Kidney (tissue), 14 donors: Measurements from ENCODE around the gene PLA2R1. TPM values are rescaled to one million over a fixed set of nuclear protein-coding genes. Genes with fewer than 3 reads are reported as not detected.

Source experiments
- DNase-seq, 5 donors: peaks; one replicate each; pipeline ENCODE4 v3.0.0-alpha.2; 2013 to 2020
- FAIRE-seq: peaks from 2 replicates; lab custom pipeline; 2012; peaks lifted over from hg19 to GRCh38; lab: Jason Lieb, UNC
- H3K27ac ChIP-seq, 2 donors: one replicate each; pipeline ENCODE4 v1.7.0; 2013; ENCODE audit warnings: low read depth in 2 of 2, low read length in 2 of 2, inconsistent platforms in 1 of 2
- H3K27me3 ChIP-seq: one replicate; pipeline ENCODE4 v1.7.1; 2013; ENCODE audit warnings: low read length, inconsistent platforms; ENCODE audit not compliant: control insufficient read depth, insufficient read depth
- H3K36me3 ChIP-seq, 3 donors: one replicate each; pipeline versions ENCODE4 v1.7.0 to v1.7.1; 2013; ENCODE audit warnings: low read length in 3 of 3, control low read depth in 1 of 3, inconsistent platforms in 1 of 3; ENCODE audit not compliant: insufficient read depth in 3 of 3, control insufficient read depth in 2 of 3
- H3K4me1 ChIP-seq, 3 donors: one replicate each; pipeline versions ENCODE4 v1.7.0 to v1.7.1; 2013; ENCODE audit warnings: low read length in 3 of 3, inconsistent platforms in 1 of 3, low read depth in 1 of 3; ENCODE audit not compliant: control insufficient read depth in 2 of 3, insufficient read depth in 2 of 3
- H3K4me3 ChIP-seq, 3 donors: one replicate each; pipeline versions ENCODE4 v1.7.0 to v1.8.1; 2013; ENCODE audit warnings: low read length in 3 of 3, control low read depth in 1 of 3, inconsistent platforms in 1 of 3
- H3K9ac ChIP-seq, 3 donors: one replicate each; pipeline versions ENCODE4 v1.7.0 to v1.7.1; 2013; ENCODE audit warnings: low read length in 3 of 3, control low read depth in 1 of 3, inconsistent platforms in 1 of 3
- H3K9me3 ChIP-seq, 3 donors: one replicate each; pipeline versions ENCODE4 v1.7.0 to v1.7.1; 2013; ENCODE audit warnings: low read length in 3 of 3, control low read depth in 1 of 3, inconsistent platforms in 1 of 3; ENCODE audit not compliant: control insufficient read depth in 2 of 3, insufficient read depth in 1 of 3
- intact Hi-C: fragments of 100-400 bp; cut with DNase I; formaldehyde crosslinking; loops from one replicate; pipeline ENCODE4 v1.11.1; 2022
- polyA plus RNA-seq: library from polyadenylated mRNA; stranded (reverse); fragments of 350-450 nt; fragmentation: Illumina TruSeq; extraction: RNeasy Lipid Tissue Mini Kit (QIAGEN cat#74804); gene quantifications from one replicate; pipeline ENCODE4 v1.2.3, GENCODE V29; 2014; ENCODE audit warnings: low read depth, low replicate concordance; ENCODE audit not compliant: insufficient read depth
- total RNA-seq: library from RNA; stranded (reverse); fragmentation: NEBNext Ultra II Directional; extraction: Animal tissue kit (Norgen Biotek cat#: 25700); gene quantifications from one replicate; pipeline ENCODE4 v1.2.1, GENCODE V29; 2021
- TF ChIP-seq, protein P1 (sequence below): IDR thresholded peaks from 3 replicates; pipeline ENCODE4 v1.5.1; 2012; ENCODE audit warnings: mild to moderate bottlenecking, moderate library complexity, borderline replicate concordance; ENCODE audit not compliant: insufficient read depth; ENCODE audit errors: extremely low read depth
- donor health status: control.
- donor health status: control.
- donor health status: control.
- donor health status: control.
- donor health status: control.
- donor health status: DM: yes; HTN: yes; CAD: no.
- donor health status: Normal renal cell carcinoma (clear cell type).

PLA2R1 gene
- total and polyA plus RNA-seq, 2 donors from 2014 or later: 6.6 to 71.9 TPM

GRCh38 chr2:160109243-160109642, 46.8 kb upstream of the PLA2R1 start:
- Histone ChIP-seq H3K4me1 (no peaks in the 10 kb centered on the region), H3K4me3 (no peak overlapping the region), H3K9me3 (no peaks in the 10 kb centered on the region), H3K36me3 (no peaks in the 10 kb centered on the region), H3K27ac (no peak overlapping the region), H3K9ac (no peak overlapping the region), H3K27me3 (no peaks in the 10 kb centered on the region)
- FAIRE-seq (no peak), DNase-seq (no peak)
- TF ChIP-seq, protein P1, sequence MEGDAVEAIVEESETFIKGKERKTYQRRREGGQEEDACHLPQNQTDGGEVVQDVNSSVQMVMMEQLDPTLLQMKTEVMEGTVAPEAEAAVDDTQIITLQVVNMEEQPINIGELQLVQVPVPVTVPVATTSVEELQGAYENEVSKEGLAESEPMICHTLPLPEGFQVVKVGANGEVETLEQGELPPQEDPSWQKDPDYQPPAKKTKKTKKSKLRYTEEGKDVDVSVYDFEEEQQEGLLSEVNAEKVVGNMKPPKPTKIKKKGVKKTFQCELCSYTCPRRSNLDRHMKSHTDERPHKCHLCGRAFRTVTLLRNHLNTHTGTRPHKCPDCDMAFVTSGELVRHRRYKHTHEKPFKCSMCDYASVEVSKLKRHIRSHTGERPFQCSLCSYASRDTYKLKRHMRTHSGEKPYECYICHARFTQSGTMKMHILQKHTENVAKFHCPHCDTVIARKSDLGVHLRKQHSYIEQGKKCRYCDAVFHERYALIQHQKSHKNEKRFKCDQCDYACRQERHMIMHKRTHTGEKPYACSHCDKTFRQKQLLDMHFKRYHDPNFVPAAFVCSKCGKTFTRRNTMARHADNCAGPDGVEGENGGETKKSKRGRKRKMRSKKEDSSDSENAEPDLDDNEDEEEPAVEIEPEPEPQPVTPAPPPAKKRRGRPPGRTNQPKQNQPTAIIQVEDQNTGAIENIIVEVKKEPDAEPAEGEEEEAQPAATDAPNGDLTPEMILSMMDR: no peak
- intact Hi-C loops: no loop called here

DNA sequence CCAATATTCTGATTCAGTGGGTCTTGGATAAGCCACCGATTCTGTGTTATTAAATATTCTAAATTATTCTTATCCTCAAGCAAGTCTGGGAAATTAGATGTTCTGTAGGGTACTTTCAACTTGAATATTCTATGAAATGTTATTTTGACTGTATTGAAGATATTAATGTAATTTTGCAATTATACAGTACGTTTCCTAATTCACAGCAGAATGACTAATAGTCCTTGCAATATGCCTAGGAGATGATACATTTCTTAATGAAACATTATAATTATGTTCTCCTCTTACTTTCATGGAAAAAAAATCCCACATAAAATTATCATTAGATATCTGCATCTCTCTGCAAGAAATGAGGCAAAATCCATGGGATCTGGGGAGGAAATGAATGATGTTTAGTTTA, 46.2 kb upstream of the PLA2R1 start:
- Histone ChIP-seq H3K4me1 (no peaks in the 10 kb centered on the region), H3K4me3 (no peak overlapping the region), H3K27me3 (no peaks in the 10 kb centered on the region), H3K36me3 (no peaks in the 10 kb centered on the region), H3K9ac (no peak overlapping the region), H3K9me3 (no peaks in the 10 kb centered on the region), H3K27ac (no peak overlapping the region)
- intact Hi-C loops: no loop called here
- TF ChIP-seq, protein P1: no peak
- DNase-seq (no peak), FAIRE-seq (no peak)

GRCh38 chr2:160105366-160105765, 43.0 kb upstream of the PLA2R1 start:
- H3K9me3 ChIP-seq: no peaks in the 10 kb centered on the region
- no peak overlapping the region for H3K4me3 ChIP-seq
- H3K27me3 ChIP-seq: no peaks in the 10 kb centered on the region
- no peak overlapping the region for H3K27ac ChIP-seq
- FAIRE-seq: no peak
- no peak overlapping the region for H3K9ac ChIP-seq
- no peaks in the 10 kb centered on the region for H3K4me1 ChIP-seq
- DNase-seq: no peak
- TF ChIP-seq, protein P1: no peak
- no peaks in the 10 kb centered on the region for H3K36me3 ChIP-seq
- intact Hi-C loops: no loop called here

DNA sequence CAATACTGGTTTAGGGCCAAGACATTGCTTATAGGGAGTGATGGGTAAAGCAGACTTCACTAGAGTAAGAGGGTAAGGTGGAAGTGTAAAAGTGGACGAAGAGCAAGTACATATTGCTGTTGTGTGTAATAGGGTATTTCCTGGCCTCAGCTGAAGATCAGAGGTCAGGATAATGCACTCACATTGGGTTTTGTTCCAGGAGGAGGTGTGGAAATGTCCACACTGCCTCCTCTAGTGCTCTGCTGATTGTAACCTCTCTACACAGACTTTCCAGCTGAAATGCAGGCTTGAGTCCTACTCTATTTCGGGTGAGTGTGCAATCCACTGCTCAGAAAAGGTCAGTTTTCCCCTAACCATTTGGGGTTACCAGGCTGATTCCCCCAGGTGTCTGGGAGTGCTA, 41.7 kb upstream of the PLA2R1 start:
- FAIRE-seq: no peak
- intact Hi-C loops: no loop called here

More for the DNA sequence above, 41.7 kb upstream of the PLA2R1 start:
- no peaks in the 10 kb centered on the region for H3K9me3 ChIP-seq
- H3K27ac ChIP-seq: no peak overlapping the region
- H3K9ac ChIP-seq: no peak overlapping the region
- TF ChIP-seq, protein P1: no peak
- H3K36me3 ChIP-seq: no peaks in the 10 kb centered on the region
- no peak overlapping the region for H3K4me3 ChIP-seq
- H3K27me3 ChIP-seq: no peaks in the 10 kb centered on the region
- DNase-seq: no peak
- no peaks in the 10 kb centered on the region for H3K4me1 ChIP-seq
